ENCODE results near the gene PLEKHA5.

PLEKHA5 gene

DNA sequence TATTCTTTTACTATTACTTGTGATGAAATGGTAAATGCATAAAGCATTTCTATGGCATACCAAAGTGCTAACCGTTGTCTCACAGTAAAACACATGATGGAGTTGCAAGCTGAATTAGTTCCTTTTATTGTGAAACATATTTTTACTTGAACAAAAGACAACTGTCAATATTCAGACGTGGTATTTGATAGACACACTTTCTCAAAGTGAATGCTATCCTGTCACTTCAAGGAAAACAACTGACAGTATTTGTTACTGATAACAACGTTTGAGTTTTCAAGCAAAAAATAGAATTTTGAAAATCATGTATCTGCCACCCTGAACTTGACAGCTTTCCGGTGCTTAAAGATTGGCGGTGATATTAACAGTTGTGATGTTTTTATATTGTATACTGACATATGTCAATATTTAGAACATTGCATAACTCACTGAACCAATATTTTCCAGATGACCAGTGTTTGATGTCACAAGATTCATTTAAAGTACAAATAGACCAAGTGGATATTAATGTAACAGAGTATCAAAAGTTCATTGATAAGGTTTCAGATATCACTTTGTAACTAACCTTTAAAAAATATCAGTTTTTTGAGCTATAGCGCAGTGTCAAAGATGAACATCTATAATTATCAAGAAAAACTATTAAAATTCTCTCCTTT is 156.4 kb downstream of the PLEKHA5 start:
- no peak for DNase-seq (ENCODE audit: low read depth, low spot score)
- TF ChIP-seq, protein P1, sequence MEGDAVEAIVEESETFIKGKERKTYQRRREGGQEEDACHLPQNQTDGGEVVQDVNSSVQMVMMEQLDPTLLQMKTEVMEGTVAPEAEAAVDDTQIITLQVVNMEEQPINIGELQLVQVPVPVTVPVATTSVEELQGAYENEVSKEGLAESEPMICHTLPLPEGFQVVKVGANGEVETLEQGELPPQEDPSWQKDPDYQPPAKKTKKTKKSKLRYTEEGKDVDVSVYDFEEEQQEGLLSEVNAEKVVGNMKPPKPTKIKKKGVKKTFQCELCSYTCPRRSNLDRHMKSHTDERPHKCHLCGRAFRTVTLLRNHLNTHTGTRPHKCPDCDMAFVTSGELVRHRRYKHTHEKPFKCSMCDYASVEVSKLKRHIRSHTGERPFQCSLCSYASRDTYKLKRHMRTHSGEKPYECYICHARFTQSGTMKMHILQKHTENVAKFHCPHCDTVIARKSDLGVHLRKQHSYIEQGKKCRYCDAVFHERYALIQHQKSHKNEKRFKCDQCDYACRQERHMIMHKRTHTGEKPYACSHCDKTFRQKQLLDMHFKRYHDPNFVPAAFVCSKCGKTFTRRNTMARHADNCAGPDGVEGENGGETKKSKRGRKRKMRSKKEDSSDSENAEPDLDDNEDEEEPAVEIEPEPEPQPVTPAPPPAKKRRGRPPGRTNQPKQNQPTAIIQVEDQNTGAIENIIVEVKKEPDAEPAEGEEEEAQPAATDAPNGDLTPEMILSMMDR (IDR thresholded peaks at IDR 0.05; ENCODE audit: insufficient read depth, low read length, missing control alignments): no peak
- ChIA-PET POLR2A (no interaction called here), CTCF (interaction anchor here (0.7 to 1.2 kb wide), 3 partner anchors 12 to 1036 kb away, joined by 3 read pairs; no protein-coding TSS in a partner anchor)
- no peak overlapping the region for H3K4me3 ChIP-seq (ENCODE audit: low read depth, low read length)

DNA sequence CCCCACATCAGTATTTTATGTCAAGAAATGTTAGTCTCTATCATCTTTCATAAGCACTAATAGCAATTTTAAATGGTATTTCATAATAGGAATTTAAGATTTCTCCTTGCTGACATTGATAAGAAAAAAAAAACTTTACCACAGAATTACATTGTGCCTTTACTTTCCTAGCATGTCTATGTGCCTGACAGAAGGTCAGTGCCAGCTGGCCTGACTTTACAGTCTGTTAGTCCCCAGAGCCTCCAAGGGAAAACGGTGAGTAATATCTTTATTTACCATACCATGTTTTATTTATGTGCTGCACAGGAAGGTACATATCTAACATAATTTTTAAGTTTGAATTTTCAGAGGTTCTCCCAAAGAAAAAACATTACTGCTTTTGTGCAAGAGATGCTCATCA is 157.8 kb downstream of the PLEKHA5 start:
- DNase-seq (ENCODE audit: low read depth, low spot score): no peak
- ChIA-PET CTCF (interaction anchor here (0.6 to 3.0 kb wide), 4 partner anchors 16 to 1037 kb away, joined by 3 to 24 read pairs (median 4); no protein-coding TSS in a partner anchor), POLR2A (no interaction called here)
- no peak overlapping the region for H3K4me3 ChIP-seq (ENCODE audit: low read depth, low read length)
- TF ChIP-seq, protein P1 (IDR thresholded peaks at IDR 0.05; ENCODE audit: insufficient read depth, low read length, missing control alignments): no peak

DNA sequence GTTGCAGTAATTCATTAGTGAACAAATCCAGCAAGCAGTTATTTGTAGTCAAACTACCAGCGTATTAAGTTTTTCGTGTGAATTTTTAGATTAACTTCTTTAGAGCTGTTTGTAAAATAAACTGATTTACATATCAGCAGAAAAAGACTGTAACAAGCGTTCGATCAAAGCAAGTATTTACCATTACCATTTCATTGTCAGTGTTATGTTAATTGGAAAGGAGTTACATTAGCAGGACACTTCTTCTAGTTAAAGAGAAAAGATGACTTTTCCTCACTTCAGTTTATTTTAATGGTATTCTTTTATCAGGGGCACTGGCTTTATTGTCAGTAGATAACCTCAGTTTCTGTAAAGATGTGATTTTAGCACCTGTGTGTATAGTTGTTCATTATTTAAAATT is 158.6 kb downstream of the PLEKHA5 start:
- TF ChIP-seq, protein P1 (IDR thresholded peaks at IDR 0.05; ENCODE audit: insufficient read depth, low read length, missing control alignments): no peak
- ChIA-PET CTCF (interaction anchor here (0.6 to 3.0 kb wide), 28 partner anchors 10 to 1040 kb away, joined by 3 to 36 read pairs (median 4); no protein-coding TSS in a partner anchor), POLR2A (no interaction called here)
- no peak overlapping the region for H3K4me3 ChIP-seq (ENCODE audit: low read depth, low read length)
- DNase-seq (ENCODE audit: low read depth, low spot score): no peak

DNA sequence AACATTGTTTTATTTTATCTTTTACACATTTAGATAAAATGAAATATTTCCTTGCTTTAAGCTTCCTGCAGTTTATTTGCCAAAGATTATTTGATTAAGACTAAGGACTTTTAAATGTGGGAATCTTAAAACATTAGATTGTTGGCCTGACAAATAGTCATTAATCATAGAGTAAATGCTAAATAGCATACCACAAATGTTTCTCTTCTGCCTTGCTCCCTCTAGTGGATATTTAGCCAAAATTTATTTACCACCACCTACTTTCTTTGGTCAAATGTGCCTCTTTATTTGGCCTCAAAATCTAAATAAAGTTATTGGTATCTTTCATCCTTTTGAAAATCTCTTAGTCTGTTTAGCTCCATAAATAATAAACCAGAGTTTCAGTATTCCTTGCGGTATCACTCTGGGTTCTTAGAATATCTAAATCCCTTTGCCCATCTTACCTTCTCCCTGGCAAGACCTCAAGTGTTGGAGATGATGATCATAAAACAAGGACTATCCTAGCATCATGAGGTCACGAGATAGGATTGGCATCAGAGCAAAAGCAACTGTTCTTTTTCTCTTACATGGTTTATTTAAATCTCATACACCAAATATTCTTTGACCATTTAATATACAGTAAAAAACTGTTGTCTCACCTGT is 159.2 kb downstream of the PLEKHA5 start:
- H3K4me3 ChIP-seq (ENCODE audit: low read depth, low read length): no peak overlapping the region
- ChIA-PET CTCF (interaction anchor here (0.6 to 3.0 kb wide), 29 partner anchors 10 to 1041 kb away, joined by 3 to 36 read pairs (median 4); no protein-coding TSS in a partner anchor), POLR2A (no interaction called here)
- DNase-seq (ENCODE audit: low read depth, low spot score): no peak
- TF ChIP-seq, protein P1 (IDR thresholded peaks at IDR 0.05; ENCODE audit: insufficient read depth, low read length, missing control alignments): peak; percentile 38

DNA sequence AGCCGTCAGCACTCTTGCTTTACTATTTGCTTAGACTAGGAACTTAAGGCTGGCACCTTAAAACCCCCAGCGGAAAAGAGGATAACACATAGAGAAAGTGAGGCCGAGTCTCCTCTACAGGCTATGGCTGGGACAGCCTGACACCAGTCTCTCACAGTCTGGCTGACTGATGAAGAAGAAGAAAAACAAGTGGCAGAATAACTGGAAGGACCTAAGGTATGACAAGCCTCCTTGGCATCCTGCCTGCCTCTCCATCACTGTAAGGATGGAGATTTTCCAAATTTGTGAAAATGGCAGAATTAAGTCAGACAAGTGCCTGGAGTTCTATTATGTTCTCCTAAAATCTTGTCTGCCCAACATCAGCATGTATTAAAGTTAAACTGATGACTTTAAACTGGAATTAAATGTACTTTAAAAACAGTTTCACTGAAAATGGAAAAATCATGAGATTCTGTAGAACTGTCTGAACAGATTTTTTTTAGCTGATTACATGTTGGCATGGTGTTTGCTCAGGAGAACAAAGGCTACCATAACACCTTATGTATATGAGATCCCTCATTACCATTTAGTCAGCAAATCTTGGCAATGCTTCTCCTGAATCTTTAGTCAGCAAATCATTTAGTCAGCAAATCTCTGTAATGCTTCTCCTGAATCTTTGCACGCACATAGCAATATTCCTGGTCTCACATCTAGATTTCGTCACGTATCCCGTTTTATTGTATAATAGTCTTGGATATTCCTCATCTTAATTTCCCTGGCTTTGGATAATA is 169.5 kb downstream of the PLEKHA5 start:
- no peak for DNase-seq (ENCODE audit: low read depth, low spot score)
- no peak overlapping the region for H3K4me3 ChIP-seq (ENCODE audit: low read depth, low read length)
- TF ChIP-seq, protein P1 (IDR thresholded peaks at IDR 0.05; ENCODE audit: insufficient read depth, low read length, missing control alignments): no peak
- POLR2A ChIA-PET: no interaction called here
- CTCF ChIA-PET: interaction anchor here (1.0 to 3.5 kb wide), 3 partner anchors 10 to 21 kb away, joined by 3 to 17 read pairs (median 4); no protein-coding TSS in a partner anchor
